ENCODE data around the gene GABRP.
"Not testable (repeated sequence)": the region's sequence is repeated elsewhere in the genome, so short reads cannot be mapped to it uniquely, and the experiment has no call there.

GABRP gene

DNA sequence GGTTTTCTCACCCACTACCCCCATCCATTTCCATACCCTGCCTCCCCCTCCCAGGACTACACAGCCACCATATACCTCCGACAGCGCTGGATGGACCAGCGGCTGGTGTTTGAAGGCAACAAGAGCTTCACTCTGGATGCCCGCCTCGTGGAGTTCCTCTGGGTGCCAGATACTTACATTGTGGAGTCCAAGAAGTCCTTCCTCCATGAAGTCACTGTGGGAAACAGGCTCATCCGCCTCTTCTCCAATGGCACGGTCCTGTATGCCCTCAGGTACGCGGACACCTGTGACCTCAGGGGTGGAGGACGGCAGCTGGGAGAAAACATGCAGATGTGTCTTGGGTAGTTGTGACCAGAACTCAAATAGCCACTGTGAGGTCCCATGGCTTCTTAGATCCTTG lies 11.6 kb downstream of the GABRP start:
- DNase-seq, result no peak

DNA sequence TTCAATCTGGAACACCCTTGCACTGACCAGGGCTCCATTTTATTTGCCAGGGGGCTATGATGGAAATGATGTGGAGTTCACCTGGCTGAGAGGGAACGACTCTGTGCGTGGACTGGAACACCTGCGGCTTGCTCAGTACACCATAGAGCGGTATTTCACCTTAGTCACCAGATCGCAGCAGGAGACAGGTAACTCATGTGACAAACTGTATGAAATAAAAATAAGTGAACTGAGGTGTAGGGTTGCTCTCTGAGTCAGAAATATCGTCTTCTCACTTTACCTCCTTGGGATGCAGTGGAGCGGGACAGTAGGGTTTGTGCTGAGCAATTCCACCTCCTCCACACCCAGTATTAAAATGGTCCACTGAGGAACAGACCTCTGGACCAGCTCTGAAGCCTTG lies 22.1 kb downstream of the GABRP start:
- no peak for DNase-seq

DNA sequence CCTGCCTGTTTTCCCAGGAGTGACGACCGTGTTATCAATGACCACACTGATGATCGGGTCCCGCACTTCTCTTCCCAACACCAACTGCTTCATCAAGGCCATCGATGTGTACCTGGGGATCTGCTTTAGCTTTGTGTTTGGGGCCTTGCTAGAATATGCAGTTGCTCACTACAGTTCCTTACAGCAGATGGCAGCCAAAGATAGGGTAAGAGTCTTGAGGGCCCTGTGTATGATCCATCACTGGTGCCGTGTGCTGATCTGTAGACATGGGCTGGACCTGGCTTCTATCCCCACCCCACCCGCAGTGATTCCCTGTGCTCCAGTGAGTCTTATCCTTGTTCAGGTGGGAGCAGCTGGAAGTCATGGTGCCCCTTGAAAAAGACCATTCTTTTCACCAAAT lies 26.0 kb downstream of the GABRP start:
- peak; percentile 56 for DNase-seq

DNA sequence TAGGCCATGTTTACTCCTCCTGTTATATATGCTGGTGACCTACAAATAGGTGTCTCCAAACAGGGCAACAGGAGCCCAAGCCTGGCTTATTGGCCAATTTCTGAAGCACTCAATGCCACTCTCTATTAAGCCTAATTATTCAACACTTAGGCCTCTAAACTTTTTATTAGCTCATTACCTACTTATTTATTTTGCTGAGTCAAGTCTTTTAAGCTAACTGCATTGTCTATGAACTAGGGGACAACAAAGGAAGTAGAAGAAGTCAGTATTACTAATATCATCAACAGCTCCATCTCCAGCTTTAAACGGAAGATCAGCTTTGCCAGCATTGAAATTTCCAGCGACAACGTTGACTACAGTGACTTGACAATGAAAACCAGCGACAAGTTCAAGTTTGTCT lies 28.2 kb downstream of the GABRP start:
- DNase-seq, result no peak

DNA sequence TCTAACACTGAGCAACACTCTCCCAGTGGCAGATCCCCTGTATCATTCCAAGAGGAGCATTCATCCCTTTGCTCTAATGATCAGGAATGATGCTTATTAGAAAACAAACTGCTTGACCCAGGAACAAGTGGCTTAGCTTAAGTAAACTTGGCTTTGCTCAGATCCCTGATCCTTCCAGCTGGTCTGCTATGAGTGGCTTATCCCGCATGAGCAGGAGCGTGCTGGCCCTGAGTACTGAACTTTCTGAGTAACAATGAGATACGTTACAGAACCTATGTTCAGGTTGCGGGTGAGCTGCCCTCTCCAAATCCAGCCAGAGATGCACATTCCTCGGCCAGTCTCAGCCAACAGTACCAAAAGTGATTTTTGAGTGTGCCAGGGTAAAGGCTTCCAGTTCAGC lies 29.7 kb downstream of the GABRP start:
- no peak for DNase-seq

DNA sequence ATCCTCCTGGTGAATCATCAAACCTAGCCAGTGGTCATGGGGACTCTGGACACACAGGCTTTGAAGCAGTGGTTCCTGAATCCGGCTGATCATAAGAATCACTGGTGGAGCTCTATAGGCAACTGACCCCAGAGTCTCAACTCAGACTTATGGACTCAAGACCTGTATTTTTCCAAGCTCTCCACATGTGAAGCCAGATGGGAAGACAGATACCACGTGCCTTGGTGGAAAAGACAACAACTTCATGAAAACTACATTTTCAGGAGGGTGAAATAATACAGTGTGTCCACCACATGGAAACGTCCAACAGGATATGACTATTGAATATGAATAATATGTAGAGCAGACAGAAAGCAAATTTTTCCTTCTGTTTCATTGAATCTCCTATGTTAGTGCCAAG lies 33.7 kb downstream of the GABRP start:
- no peak for DNase-seq

DNA sequence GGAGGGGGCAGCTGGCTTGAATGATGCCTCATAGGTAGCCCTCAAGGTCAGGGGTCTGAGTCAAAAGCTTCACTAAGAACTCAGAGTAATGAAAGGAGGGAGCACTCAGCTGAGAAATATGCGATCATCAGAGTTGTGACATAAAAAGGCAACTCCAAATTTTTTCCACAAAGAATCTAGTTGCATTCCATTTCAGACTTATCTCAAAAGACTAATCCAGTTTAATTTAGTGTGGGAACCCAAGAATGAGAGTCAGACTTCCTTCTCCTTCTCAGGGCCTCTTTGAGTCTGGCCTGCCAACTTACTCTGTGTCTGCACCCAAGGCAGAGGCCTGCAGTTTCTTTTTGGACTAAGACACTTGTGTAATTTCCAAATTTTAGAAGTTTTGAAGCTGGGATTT lies 34.7 kb downstream of the GABRP start:
- no peak for DNase-seq

DNA sequence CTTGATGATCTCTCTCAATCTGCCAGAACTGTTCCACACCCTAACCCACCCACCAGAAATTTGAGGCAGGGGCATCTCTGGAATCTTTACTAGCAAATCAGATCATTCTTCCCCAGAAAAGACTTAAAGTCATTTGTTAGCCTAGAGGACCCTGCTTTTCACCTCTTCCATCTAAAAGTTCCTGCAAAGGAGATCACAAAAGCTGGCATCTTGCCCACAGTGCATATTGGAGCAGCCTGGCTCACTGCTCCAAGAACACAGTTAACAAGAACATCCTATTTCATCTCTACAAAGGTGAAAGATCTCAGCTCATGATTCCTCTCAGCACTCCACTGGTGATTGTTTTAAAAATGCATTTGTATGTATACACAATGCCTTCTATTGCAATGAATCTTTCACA lies 36.3 kb downstream of the GABRP start:
- no peak for DNase-seq

DNA sequence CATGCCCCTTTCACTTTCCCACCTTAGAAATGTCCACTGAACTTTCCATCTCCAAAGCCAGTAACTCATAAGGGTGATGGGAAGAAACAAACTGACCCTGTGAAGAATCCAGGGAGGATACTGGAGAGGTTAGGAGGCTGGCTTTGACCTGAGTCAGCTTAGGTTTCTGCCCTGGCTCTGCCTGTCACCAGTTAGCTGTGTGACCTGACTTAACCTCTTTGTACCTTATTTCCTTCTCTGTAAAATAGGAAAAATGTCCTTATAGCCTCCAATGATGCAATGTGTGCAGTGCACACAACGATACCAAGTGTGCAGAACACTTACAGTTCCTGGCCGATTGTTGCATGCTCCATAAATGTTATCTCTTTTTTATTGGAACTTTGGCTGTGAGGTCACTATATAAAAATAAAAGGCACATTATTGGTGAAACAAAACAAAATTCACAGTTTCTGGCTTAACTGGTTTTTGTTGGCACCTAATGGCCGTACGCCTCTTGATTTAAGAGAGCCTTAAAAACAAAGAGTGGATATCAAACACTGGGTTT lies 37.8 kb downstream of the GABRP start:
- no peak for DNase-seq

DNA sequence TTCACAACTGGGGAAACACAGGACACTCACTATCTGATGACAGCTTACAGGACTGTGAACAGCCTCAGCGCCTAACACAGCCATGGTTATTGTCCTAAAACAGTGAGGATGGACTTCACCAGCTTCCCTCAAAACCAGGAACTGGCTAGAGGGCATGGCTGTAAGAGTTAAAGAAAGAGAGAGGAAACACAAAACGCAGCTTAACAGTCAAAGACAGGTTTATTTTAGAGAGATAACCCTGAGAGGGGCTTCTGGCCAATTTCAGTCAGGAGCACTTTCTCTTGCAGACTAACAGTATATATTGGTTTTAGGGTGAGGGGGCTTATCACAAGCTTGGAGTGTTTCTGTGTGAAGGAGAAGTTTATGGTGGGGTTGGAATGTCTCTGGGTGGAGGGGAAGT lies 42.6 kb downstream of the GABRP start:
- no peak for DNase-seq

DNA sequence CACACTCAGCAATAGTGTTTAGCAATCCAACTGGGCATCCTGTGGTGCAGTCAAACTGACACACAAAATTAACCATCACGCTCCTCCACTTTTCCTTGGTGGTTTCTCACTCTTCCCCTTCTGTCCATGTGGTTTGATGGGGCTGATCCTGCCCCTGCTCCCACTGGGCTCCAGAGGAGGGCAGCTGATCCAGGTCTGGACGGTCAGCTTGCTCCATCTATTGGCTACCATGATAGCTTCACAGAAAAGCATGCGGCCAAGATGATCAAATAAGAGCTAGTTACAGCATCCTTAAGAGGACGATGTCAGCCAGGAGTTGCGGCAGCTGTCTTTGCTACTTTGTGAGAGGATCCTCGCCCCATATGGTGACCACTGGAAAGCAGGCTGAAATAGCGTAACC lies 48.7 kb downstream of the GABRP start:
- DNase-seq, result no peak

DNA sequence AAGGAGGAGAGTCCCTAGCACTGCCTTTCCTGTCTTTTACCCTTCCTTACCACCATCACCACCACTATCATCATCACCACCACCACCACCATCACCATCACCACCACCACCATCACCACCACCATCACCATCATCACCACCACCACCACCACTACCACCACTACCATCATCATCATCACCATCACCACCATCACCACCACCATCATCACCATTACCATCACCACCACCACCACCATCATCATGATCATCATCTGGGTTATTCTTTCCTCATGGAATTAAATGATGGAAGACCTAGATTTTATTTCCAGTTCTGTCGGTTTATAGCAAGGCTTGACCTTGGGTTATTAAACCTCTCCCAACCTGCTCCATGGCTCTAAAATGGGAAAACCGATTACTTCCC lies 50.5 kb downstream of the GABRP start:
- not testable (repeated sequence) for DNase-seq

DNA sequence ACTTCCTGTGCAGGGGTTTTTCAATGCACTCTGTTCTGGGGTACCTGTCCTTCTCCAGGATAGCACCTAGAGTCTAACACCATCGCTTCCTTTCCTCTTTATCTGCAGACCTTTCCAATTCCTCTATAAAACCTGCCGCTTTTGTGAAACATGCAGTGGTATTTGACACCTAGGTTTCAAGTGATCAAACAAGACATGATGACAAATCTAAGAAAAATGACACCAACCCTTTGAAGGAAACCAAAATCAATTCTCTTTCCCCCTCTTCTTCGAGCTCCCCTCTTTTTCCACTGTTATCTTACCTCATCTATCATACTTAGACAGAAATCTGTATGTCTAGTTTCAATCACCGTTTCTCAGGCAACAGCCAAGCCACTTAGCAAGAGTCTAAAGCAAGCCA lies 52.7 kb downstream of the GABRP start:
- DNase-seq, result no peak

DNA sequence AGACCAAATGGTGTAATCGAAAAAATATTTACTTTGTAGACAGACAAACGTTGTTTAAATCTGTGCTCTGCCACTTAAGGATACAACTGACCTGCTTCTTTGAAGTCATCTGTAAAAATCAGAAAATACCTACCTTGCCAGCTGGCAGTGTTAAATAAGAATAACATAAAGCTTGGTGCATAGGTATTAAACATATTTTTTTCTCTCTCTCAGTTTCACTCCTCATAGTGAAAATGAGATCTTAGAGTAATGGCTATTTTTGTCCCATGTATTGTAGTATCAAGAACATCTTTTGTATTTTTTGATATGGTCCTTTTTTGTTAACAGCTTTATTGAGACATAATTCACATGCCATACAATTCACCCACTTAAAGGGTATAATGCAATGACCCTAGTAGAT lies 60.3 kb downstream of the GABRP start:
- no peak for DNase-seq

DNA sequence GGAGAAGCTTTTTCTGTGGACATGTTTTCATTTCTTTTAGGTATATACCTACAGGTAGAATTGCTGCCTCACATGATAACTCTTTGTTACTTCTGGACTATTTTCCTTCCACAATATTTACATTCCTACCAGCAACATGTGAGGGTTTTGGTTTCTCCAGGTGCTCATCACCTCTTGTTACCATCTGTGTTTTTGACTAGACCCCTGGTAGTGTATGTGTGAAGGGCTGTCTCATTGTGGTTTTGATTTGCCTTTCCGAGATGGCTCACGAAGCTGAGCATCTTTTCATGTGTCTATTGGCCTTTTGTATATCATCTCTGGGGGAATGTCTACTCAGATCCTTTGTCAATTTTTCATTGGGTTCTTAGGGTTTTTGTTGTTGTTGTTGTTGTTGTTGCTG lies 61.1 kb downstream of the GABRP start:
- DNase-seq, result no peak

DNA sequence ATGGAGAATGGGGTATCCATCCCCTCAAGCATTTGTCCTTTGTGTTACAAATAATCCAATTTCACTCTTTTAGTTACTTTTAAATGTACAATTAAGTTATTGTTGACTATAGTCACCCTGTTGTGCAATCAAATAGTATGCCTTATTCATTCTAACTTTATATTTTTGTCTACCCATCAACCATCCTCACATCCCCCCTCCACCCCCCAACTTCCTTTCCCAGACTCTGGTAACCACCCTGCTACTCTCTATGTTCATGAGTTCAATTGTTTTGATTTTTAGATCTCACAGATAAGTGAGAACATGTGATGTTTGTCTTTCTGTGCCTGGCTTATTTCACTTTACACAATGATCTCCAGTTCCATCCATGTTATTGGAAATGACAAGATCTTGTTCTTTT lies 62.9 kb downstream of the GABRP start:
- DNase-seq, result no peak

DNA sequence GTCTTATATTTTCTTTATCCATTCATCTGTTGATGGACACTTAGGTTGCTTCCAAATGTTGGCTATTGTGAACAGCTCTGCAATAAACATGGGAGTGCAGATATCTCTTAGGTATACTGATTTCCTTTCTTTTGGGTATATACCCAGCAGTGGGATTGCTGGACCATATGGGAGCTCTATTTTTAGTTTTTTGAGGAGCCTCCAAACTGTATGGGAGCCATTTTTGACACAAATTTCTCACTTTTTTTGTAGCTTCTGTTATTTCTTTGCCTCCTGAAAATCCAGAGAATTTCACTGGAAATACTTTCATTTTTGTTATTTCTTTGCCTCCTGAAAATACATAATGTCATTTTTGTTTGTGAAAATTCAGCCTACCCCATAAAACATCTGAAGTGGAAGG lies 63.3 kb downstream of the GABRP start:
- no peak for DNase-seq

DNA sequence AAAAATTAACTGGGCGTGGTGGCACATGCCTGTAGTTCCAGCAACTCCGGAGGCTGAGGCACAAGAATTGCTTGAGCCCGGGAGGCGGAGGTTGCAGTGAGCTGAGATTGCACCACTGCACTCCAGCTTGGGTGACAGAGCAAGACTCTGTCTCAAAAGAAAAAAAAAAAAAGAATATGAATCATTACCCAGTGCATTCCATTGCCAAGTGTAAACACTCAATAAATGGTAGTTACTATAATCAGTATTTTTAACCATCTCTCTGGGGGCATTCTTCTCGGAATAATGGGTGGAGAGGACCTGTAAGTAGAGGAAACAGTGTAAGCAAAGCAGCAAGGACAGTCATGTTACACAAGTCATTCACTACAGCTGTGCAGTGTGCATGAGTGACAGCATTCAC lies 64.5 kb downstream of the GABRP start:
- no peak for DNase-seq

DNA sequence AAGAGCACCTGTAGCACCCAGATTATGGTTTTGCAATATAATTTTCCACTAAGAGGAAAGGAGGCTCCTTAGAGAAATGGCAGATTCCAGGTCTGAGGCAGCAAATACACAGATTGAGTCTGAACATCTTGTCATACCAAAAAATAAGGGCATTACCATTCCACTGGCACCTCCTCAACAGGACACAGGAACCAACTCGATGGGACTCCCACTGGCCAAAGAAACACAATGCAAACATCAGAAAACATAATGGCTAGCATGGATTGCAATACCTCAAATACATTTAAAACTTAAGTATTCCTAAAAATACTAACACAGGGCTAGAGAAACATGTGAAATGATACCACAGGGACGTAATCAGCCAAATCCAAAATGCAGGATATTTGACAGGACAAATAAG lies 65.8 kb downstream of the GABRP start:
- DNase-seq, result no peak

DNA sequence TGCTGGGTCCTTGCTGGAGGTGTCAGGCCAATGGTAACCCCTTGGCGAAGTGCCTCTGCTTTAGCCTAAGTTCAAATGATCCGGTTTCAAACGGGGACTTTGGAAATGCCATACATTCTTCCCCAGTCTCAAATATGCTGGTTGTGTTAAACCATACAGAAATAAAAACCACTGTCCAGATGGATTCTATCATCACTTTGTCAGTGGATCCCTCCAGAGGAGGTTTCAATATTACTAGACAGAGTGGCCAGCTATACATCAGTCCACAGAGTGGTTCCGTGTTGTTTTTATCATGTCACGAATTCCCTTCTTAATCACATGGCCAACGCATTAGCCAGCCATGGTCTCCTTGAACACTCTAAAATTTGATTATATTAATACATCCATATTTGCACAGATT lies 71.0 kb downstream of the GABRP start:
- DNase-seq, result no peak

DNA sequence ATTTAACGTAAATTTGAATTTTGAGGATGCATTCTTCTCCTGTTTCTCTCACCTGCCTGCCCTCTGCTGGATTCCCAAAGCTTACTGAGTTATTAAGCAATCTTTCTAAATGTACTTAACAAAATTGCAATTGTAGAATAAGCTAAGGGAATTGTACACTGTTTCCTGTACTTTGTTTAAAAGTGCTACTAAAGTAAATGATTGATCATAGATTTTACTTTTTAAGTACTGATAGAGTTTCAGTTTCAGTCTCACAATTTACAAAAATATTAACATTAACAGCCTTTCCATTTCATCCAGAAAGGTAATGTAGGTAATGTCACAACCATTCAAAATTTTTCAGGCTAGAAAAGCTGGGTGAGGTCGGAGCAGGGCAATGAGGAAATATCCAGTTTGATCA lies 73.5 kb downstream of the GABRP start:
- DNase-seq, result no peak

DNA sequence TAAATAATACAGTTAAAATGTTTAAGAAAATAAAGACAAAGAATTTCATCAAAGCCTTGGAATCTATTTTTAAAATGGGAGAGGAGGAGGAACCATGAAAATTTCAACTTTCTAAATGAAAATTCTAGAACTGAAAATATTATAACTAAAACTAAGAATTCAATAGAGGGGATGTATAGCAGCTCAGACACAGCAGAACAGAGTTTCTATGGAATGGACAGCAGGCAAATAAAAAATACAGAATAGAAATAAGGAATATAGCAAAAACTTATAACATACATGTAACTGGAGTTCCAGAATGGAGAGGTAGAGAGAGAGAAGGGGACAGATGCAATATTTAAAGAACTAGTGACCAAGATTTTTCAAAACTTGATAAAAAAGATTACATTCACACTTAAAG lies 76.9 kb downstream of the GABRP start:
- DNase-seq, result no peak

DNA sequence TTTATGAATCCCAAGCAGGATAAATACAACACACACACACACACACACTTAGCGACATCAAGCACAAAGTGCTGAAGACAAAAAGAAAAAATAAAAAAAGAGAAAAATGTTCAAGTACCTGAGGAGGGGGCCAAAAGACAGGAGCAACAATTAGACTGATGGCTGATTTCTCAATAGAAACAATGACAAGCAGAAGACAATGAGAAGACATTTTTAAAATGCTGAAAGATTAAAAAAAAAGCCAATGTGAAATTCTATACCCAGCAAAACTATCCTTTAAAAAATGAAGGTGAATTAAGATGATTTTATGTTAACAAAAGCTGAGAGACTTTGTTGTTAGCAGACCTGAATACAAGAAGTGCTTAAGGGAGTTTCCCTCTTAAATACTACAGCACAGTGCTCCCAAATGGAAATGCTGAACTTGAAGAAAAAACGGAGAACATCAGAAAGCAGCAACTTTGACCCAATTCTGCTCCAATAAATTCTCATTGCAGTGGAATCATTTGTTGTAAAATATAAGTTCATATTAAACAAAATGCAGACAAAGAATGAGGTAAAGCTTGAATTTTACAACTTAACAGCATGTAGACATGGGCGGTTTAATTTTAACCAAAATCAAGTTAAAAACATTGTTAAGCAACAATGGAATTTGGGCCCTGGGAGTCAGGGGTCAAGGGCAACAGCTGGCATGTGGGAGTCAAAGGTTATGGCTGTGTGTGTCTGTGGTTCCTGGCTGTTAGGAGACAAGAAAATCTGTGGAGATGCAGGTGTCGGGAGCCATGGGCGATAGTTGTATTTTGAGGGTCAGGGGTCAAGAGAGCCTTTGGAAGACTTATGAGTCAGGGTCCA lies 77.5 kb downstream of the GABRP start:
- DNase-seq, result no peak

DNA sequence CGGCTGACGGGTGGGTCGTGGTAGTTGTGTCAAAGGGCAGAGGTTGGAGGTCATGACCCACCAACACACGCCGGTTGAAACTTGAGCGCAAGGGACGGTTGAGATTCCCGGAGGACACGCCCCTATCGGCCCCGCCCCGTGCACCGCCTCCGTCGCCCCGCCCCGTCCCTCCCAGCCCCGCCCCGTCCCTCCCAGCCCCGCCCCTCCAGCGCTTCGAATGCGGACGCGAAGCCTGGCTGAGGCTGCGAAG lies 78.1 kb downstream of the GABRP start:
- no peak for DNase-seq

Data from NCI-H526 treated with DMSO at 0.1 percent for 48 hours (cell line).